ENCODE results near the gene KSR1.

Gene KSR1

GRCh38 chr17:27538156-27538955 is 82.1 kb downstream of the KSR1 start:
- H3K18ac ChIP-seq (ENCODE audit: low read length): no peak overlapping the region
- peaks cover 43% of the 10 kb centered on the region for H3K79me2 ChIP-seq (ENCODE audit: control insufficient read depth, insufficient read depth, low read length)
- H3K56ac ChIP-seq (ENCODE audit: low read length): no peak overlapping the region
- H3K36me3 ChIP-seq (ENCODE audit: control insufficient read depth, insufficient read depth, low read length): no peaks in the 10 kb centered on the region
- peaks cover 16% of the 10 kb centered on the region for H3K4me1 ChIP-seq (ENCODE audit: control insufficient read depth, low read depth, low read length)
- H2AK5ac ChIP-seq (ENCODE audit: low read length): no peak overlapping the region
- no peak overlapping the region for H3K23ac ChIP-seq (ENCODE audit: low read length)
- no CpG with 5 or more reads among the region's 11 CpGs for WGBS (ENCODE audit: extremely low coverage, insufficient coverage, low lambda C conversion rate)
- no peak overlapping the region for H3K4me3 ChIP-seq (ENCODE audit: low read length)
- H2BK15ac ChIP-seq (replicated peaks; ENCODE audit: low read depth): no peak overlapping the region
- no peak overlapping the region for H2BK120ac ChIP-seq (ENCODE audit: low read depth, low read length)
- H3K4me2 ChIP-seq (ENCODE audit: low read length): no peak overlapping the region
- H3K27ac ChIP-seq (ENCODE audit: low read depth, low read length): no peak overlapping the region
- no peak overlapping the region for H3K9ac ChIP-seq (ENCODE audit: low read length)
- H3K27me3 ChIP-seq (ENCODE audit: insufficient read depth, low read length, poor library complexity): no peaks in the 10 kb centered on the region
- DNase-seq: peak; percentile 18
- H3K79me1 ChIP-seq (ENCODE audit: low read length): peaks cover 61% of the 10 kb centered on the region
- H4K5ac ChIP-seq (ENCODE audit: low read length): no peak overlapping the region
- H3K4ac ChIP-seq (ENCODE audit: low read depth, low read length): no peak overlapping the region
- H2BK5ac ChIP-seq (ENCODE audit: low read length): no peak overlapping the region
- no peak overlapping the region for H4K8ac ChIP-seq (ENCODE audit: low read depth, low read length)

GRCh38 chr17:27539152-27539551 is 82.9 kb downstream of the KSR1 start:
- H2AK5ac ChIP-seq (ENCODE audit: low read length): no peak overlapping the region
- no peak overlapping the region for H3K27ac ChIP-seq (ENCODE audit: low read depth, low read length)
- H4K5ac ChIP-seq (ENCODE audit: low read length): no peak overlapping the region
- H3K18ac ChIP-seq (ENCODE audit: low read length): no peak overlapping the region
- no peak overlapping the region for H3K9ac ChIP-seq (ENCODE audit: low read length)
- H3K79me1 ChIP-seq (ENCODE audit: low read length): peaks cover 58% of the 10 kb centered on the region
- no peaks in the 10 kb centered on the region for H3K36me3 ChIP-seq (ENCODE audit: control insufficient read depth, insufficient read depth, low read length)
- no peak overlapping the region for H2BK5ac ChIP-seq (ENCODE audit: low read length)
- no peak for DNase-seq
- H4K8ac ChIP-seq (ENCODE audit: low read depth, low read length): no peak overlapping the region
- H3K56ac ChIP-seq (ENCODE audit: low read length): no peak overlapping the region
- no peak overlapping the region for H3K4ac ChIP-seq (ENCODE audit: low read depth, low read length)
- H3K27me3 ChIP-seq (ENCODE audit: insufficient read depth, low read length, poor library complexity): no peaks in the 10 kb centered on the region
- no peak overlapping the region for H3K4me3 ChIP-seq (ENCODE audit: low read length)
- peaks cover 39% of the 10 kb centered on the region for H3K79me2 ChIP-seq (ENCODE audit: control insufficient read depth, insufficient read depth, low read length)
- H2BK15ac ChIP-seq (replicated peaks; ENCODE audit: low read depth): no peak overlapping the region
- no peak overlapping the region for H2BK120ac ChIP-seq (ENCODE audit: low read depth, low read length)
- peaks cover 16% of the 10 kb centered on the region for H3K4me1 ChIP-seq (ENCODE audit: control insufficient read depth, low read depth, low read length)
- no CpG with 5 or more reads among the region's 8 CpGs for WGBS (ENCODE audit: extremely low coverage, insufficient coverage, low lambda C conversion rate)
- no peak overlapping the region for H3K4me2 ChIP-seq (ENCODE audit: low read length)
- H3K23ac ChIP-seq (ENCODE audit: low read length): no peak overlapping the region

- no peak overlapping the region for H3K9ac ChIP-seq (ENCODE audit: low read length)
- no peak for DNase-seq
- H3K18ac ChIP-seq (ENCODE audit: low read length): no peak overlapping the region
- H3K4ac ChIP-seq (ENCODE audit: low read depth, low read length): no peak overlapping the region
- no peak overlapping the region for H3K23ac ChIP-seq (ENCODE audit: low read length)
- H3K79me1 ChIP-seq (ENCODE audit: low read length): peaks cover 55% of the 10 kb centered on the region
- peaks cover 37% of the 10 kb centered on the region for H3K79me2 ChIP-seq (ENCODE audit: control insufficient read depth, insufficient read depth, low read length)
- H3K4me2 ChIP-seq (ENCODE audit: low read length): no peak overlapping the region
- no CpG with 5 or more reads among the region's 3 CpGs for WGBS (ENCODE audit: extremely low coverage, insufficient coverage, low lambda C conversion rate)
- no peak overlapping the region for H3K27ac ChIP-seq (ENCODE audit: low read depth, low read length)
- H2AK5ac ChIP-seq (ENCODE audit: low read length): no peak overlapping the region
- no peak overlapping the region for H4K5ac ChIP-seq (ENCODE audit: low read length)
- no peak overlapping the region for H3K4me3 ChIP-seq (ENCODE audit: low read length)
- H2BK120ac ChIP-seq (ENCODE audit: low read depth, low read length): no peak overlapping the region
- H2BK5ac ChIP-seq (ENCODE audit: low read length): no peak overlapping the region
- H3K56ac ChIP-seq (ENCODE audit: low read length): no peak overlapping the region
- H2BK15ac ChIP-seq (replicated peaks; ENCODE audit: low read depth): no peak overlapping the region
- H3K4me1 ChIP-seq (ENCODE audit: control insufficient read depth, low read depth, low read length): peaks cover 13% of the 10 kb centered on the region
- no peak overlapping the region for H4K8ac ChIP-seq (ENCODE audit: low read depth, low read length)
- H3K27me3 ChIP-seq (ENCODE audit: insufficient read depth, low read length, poor library complexity): no peaks in the 10 kb centered on the region
- no peaks in the 10 kb centered on the region for H3K36me3 ChIP-seq (ENCODE audit: control insufficient read depth, insufficient read depth, low read length)
Measured at GRCh38 chr17:27539794-27540317, 83.6 kb downstream of the KSR1 start.

DNA sequence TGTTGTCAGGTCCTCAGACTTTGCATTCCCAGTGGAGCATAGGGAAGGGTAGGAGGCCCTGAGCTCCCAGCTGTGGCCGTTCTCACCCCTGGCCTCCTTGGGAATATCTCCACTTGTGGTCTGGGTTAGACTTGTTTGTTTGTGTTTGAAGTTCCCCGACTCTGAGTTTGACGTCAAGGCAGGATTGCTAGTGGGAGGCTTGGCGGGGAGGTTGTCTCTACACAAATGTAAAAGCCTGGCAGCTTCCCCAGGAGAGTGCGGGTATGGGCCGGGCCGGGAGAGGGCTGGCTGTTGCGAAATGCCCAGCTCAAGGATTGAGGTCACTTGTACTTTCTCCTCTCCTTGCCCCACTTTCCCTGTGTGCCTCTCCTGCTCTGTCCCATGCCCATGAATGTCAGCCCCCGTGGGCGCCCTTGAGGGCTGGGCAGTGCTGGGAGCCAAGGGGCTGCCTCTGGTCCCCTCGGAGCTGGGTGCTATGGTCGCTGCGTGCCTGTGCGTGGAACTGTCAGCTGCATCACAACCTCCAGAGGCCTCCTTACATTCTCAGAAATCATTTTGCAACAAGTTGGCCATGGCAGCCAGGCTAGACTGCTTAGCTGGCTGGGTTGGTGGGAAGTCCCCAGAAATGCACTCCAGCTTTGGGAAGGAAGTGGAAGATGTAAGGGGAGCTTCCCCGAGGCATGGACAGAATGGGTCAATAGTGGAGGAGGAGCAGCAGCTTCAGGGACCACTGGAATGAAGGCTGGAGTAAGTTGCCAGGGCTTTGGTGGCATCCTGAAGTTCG is 84.3 kb downstream of the KSR1 start:
- Histone ChIP-seq H4K5ac (ENCODE audit: low read length) (no peak overlapping the region), H2BK5ac (ENCODE audit: low read length) (no peak overlapping the region), H2BK120ac (ENCODE audit: low read depth, low read length) (no peak overlapping the region), H3K18ac (ENCODE audit: low read length) (no peak overlapping the region), H3K4me1 (ENCODE audit: control insufficient read depth, low read depth, low read length) (peaks cover 11% of the 10 kb centered on the region), H3K56ac (ENCODE audit: low read length) (peak overlapping the region; percentile 1), H4K8ac (ENCODE audit: low read depth, low read length) (no peak overlapping the region), H3K23ac (ENCODE audit: low read length) (no peak overlapping the region), H3K79me1 (ENCODE audit: low read length) (peaks cover 54% of the 10 kb centered on the region), H3K27ac (ENCODE audit: low read depth, low read length) (no peak overlapping the region), H2BK15ac (replicated peaks; ENCODE audit: low read depth) (no peak overlapping the region), H2AK5ac (ENCODE audit: low read length) (no peak overlapping the region), H3K36me3 (ENCODE audit: control insufficient read depth, insufficient read depth, low read length) (no peaks in the 10 kb centered on the region), H3K4ac (ENCODE audit: low read depth, low read length) (no peak overlapping the region), H3K4me2 (ENCODE audit: low read length) (no peak overlapping the region), H3K9ac (ENCODE audit: low read length) (no peak overlapping the region), H3K79me2 (ENCODE audit: control insufficient read depth, insufficient read depth, low read length) (peaks cover 37% of the 10 kb centered on the region), H3K27me3 (ENCODE audit: insufficient read depth, low read length, poor library complexity) (no peaks in the 10 kb centered on the region), H3K4me3 (ENCODE audit: low read length) (no peak overlapping the region)
- no CpG with 5 or more reads among the region's 16 CpGs for WGBS (ENCODE audit: extremely low coverage, insufficient coverage, low lambda C conversion rate)
- DNase-seq: no peak

DNA sequence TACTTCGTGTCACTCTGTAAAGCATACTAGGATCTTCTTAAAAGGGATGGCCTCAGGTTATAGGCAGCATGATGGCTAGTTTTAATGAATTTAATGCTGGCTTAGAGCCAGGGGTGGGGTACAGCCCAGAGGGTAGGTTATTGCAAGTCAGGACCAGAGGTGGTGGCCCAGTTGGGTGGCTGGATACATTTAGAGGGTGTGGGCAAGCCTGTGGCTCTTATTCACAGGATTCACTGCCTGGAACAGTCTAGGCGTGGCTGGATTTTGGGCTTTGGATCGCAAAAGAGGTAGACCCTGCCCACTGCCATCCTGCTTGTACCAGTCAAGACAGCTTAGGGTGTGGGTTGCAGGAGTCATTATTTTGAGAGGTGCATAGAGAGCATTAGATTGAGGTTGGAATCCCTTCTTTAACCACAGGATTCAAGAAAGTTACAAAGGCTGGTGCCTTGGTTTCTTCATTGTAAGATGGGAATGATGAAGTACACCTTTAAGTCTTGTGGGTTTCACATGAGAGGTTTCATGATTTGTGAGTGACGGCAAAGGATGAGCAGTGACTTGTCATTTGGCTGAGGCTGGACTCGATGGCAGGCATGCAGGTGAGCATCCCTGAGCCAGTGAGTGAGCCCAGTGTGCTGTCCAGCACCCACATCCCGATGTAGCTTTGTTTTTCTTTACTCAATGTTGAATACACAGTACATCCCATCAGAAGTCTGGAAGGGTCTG is 85.2 kb downstream of the KSR1 start:
- Histone ChIP-seq H3K23ac (ENCODE audit: low read length) (no peak overlapping the region), H3K9ac (ENCODE audit: low read length) (no peak overlapping the region), H2BK15ac (replicated peaks; ENCODE audit: low read depth) (no peak overlapping the region), H3K36me3 (ENCODE audit: control insufficient read depth, insufficient read depth, low read length) (no peaks in the 10 kb centered on the region), H2BK120ac (ENCODE audit: low read depth, low read length) (no peak overlapping the region), H3K27me3 (ENCODE audit: insufficient read depth, low read length, poor library complexity) (no peaks in the 10 kb centered on the region), H3K4ac (ENCODE audit: low read depth, low read length) (no peak overlapping the region), H2AK5ac (ENCODE audit: low read length) (no peak overlapping the region), H3K27ac (ENCODE audit: low read depth, low read length) (no peak overlapping the region), H3K79me2 (ENCODE audit: control insufficient read depth, insufficient read depth, low read length) (peaks cover 43% of the 10 kb centered on the region), H3K4me2 (ENCODE audit: low read length) (no peak overlapping the region), H2BK5ac (ENCODE audit: low read length) (no peak overlapping the region), H3K4me3 (ENCODE audit: low read length) (no peak overlapping the region), H4K8ac (ENCODE audit: low read depth, low read length) (no peak overlapping the region), H3K56ac (ENCODE audit: low read length) (no peak overlapping the region), H3K79me1 (ENCODE audit: low read length) (peaks cover 58% of the 10 kb centered on the region), H3K4me1 (ENCODE audit: control insufficient read depth, low read depth, low read length) (peaks cover 8% of the 10 kb centered on the region), H3K18ac (ENCODE audit: low read length) (no peak overlapping the region), H4K5ac (ENCODE audit: low read length) (no peak overlapping the region)
- DNase-seq: no peak
- WGBS (ENCODE audit: extremely low coverage, insufficient coverage, low lambda C conversion rate): no CpG with 5 or more reads among the region's 6 CpGs
